Measurements from ENCODE around the gene CADPS.

DNA sequence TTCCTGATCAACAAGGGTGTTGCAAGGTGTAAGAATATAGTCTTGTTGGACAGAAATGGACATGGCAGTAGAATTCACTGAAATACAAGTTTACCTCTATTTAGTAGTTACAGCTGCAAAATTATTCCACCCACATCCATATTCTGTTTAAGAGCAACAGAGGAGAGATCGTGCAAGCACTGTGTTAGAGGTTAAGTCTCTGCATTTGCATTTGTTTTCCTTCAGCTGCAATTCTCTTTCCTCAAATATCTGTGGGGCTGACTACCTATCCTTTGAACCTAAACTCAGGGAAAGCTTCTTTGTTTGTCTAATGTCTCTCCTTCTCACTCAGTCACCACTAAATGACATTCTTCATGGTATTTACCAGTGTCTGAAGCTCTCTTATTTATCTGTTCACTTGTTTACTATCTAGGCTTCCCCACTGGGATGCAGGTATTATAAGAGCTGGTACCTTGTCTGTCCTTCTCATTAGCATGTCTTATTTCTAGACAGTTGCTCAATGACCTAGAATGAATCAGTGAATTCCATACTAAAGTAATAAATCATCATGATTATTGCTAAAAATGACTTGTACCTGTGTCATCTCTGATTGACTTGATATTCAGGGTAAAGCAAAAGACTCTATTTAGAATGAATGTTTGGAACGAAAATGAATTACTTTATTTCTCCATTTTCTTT, 326.5 kb downstream of the CADPS start:
- TF ChIP-seq SP1 (CRISPR knock-in tag; conservative IDR thresholded peaks at IDR 0.05) (no peak), ESRRA (CRISPR knock-in tag; IDR thresholded peaks at IDR 0.05; ENCODE audit: borderline replicate concordance) (no peak), TEAD1 (CRISPR knock-in tag; IDR thresholded peaks at IDR 0.05) (no peak), TP53 (CRISPR knock-in tag; IDR thresholded peaks at IDR 0.05) (no peak), ATF2 (CRISPR knock-in tag; IDR thresholded peaks at IDR 0.05; ENCODE audit: borderline replicate concordance, low read depth) (no peak), FOXK1 (CRISPR knock-in tag; IDR thresholded peaks at IDR 0.05) (no peak)
- TF ChIP-seq, protein P1, sequence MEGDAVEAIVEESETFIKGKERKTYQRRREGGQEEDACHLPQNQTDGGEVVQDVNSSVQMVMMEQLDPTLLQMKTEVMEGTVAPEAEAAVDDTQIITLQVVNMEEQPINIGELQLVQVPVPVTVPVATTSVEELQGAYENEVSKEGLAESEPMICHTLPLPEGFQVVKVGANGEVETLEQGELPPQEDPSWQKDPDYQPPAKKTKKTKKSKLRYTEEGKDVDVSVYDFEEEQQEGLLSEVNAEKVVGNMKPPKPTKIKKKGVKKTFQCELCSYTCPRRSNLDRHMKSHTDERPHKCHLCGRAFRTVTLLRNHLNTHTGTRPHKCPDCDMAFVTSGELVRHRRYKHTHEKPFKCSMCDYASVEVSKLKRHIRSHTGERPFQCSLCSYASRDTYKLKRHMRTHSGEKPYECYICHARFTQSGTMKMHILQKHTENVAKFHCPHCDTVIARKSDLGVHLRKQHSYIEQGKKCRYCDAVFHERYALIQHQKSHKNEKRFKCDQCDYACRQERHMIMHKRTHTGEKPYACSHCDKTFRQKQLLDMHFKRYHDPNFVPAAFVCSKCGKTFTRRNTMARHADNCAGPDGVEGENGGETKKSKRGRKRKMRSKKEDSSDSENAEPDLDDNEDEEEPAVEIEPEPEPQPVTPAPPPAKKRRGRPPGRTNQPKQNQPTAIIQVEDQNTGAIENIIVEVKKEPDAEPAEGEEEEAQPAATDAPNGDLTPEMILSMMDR (IDR thresholded peaks at IDR 0.05), result no peak
- TF ChIP-seq, protein P2, sequence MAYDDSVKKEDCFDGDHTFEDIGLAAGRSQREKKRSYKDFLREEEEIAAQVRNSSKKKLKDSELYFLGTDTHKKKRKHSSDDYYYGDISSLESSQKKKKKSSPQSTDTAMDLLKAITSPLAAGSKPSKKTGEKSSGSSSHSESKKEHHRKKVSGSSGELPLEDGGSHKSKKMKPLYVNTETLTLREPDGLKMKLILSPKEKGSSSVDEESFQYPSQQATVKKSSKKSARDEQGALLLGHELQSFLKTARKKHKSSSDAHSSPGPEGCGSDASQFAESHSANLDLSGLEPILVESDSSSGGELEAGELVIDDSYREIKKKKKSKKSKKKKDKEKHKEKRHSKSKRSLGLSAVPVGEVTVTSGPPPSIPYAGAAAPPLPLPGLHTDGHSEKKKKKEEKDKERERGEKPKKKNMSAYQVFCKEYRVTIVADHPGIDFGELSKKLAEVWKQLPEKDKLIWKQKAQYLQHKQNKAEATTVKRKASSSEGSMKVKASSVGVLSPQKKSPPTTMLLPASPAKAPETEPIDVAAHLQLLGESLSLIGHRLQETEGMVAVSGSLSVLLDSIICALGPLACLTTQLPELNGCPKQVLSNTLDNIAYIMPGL (CRISPR knock-in tag; IDR thresholded peaks at IDR 0.05), result no peak
- TF ChIP-seq, protein P3, sequence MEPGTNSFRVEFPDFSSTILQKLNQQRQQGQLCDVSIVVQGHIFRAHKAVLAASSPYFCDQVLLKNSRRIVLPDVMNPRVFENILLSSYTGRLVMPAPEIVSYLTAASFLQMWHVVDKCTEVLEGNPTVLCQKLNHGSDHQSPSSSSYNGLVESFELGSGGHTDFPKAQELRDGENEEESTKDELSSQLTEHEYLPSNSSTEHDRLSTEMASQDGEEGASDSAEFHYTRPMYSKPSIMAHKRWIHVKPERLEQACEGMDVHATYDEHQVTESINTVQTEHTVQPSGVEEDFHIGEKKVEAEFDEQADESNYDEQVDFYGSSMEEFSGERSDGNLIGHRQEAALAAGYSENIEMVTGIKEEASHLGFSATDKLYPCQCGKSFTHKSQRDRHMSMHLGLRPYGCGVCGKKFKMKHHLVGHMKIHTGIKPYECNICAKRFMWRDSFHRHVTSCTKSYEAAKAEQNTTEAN (CRISPR knock-in tag; IDR thresholded peaks at IDR 0.05), result no peak
